Rectal smooth muscle tissue (tissue), 1 donor: ENCODE data around the gene BABAM1.
A peak's percentile ranks its signal among the peaks of the same experiment; 100 is the strongest.

Experiments
- H3K27ac ChIP-seq: one replicate; pipeline ENCODE4 v1.7.0; 2013; ENCODE audit warnings: low read depth, low read length, inconsistent platforms
- H3K27me3 ChIP-seq: one replicate; pipeline ENCODE4 v1.7.0; 2013; ENCODE audit warnings: low read length; ENCODE audit not compliant: control insufficient read depth, insufficient read depth
- H3K36me3 ChIP-seq: one replicate; pipeline ENCODE4 v1.7.0; 2013; ENCODE audit warnings: low read length; ENCODE audit not compliant: control insufficient read depth, insufficient read depth
- H3K4me1 ChIP-seq: one replicate; pipeline ENCODE4 v1.7.0; 2013; ENCODE audit warnings: low read length; ENCODE audit not compliant: control insufficient read depth, insufficient read depth
- H3K4me3 ChIP-seq: one replicate; pipeline ENCODE4 v1.7.0; 2013; ENCODE audit warnings: low read length
- H3K9ac ChIP-seq: one replicate; pipeline ENCODE4 v1.7.0; 2013; ENCODE audit warnings: low read length

BABAM1 gene

GRCh38 chr19:17303167-17303939 lies 36.1 kb downstream of the BABAM1 start, which contains the start of gene ABHD8:
Gene ABHD8, minus strand, starts transcription at chr19:17303425. Its CDS starts 1,809 bp downstream, at chr19:17301616.
- Histone ChIP-seq H3K27me3 (no peaks in the 10 kb centered on the region), H3K9ac (peak within 1 kb of the TSS; percentile 34), H3K27ac (peak within 1 kb of the TSS; percentile 92), H3K4me3 (peak within 1 kb of the TSS; percentile 79), H3K4me1 (peaks cover 16% of the 10 kb centered on the region), H3K36me3 (no peaks in the 10 kb centered on the region)

DNA sequence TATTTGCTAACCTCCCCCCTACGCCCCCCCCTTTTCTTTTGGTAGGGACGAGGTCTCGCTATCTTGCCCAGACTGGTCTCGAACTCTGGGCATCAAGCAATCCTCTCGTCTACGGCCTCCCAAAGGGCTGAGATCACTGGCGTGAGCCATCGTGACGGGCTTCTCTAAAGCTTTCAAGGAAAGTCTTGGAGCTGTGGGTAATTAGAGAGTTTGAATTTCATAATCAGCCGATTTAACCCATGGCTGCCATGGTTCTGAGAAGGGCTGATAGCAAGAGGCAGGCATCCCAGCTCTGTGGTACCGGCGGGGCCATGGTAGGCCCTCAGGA lies 36.7 kb downstream of the BABAM1 start:
- no peak overlapping the region for H3K9ac ChIP-seq
- H3K36me3 ChIP-seq, result no peaks in the 10 kb centered on the region
- peak overlapping the region; percentile 79 for H3K4me3 ChIP-seq
- peak overlapping the region; percentile 92 for H3K27ac ChIP-seq
- peaks cover 16% of the 10 kb centered on the region for H3K4me1 ChIP-seq
- H3K27me3 ChIP-seq, result no peaks in the 10 kb centered on the region

DNA sequence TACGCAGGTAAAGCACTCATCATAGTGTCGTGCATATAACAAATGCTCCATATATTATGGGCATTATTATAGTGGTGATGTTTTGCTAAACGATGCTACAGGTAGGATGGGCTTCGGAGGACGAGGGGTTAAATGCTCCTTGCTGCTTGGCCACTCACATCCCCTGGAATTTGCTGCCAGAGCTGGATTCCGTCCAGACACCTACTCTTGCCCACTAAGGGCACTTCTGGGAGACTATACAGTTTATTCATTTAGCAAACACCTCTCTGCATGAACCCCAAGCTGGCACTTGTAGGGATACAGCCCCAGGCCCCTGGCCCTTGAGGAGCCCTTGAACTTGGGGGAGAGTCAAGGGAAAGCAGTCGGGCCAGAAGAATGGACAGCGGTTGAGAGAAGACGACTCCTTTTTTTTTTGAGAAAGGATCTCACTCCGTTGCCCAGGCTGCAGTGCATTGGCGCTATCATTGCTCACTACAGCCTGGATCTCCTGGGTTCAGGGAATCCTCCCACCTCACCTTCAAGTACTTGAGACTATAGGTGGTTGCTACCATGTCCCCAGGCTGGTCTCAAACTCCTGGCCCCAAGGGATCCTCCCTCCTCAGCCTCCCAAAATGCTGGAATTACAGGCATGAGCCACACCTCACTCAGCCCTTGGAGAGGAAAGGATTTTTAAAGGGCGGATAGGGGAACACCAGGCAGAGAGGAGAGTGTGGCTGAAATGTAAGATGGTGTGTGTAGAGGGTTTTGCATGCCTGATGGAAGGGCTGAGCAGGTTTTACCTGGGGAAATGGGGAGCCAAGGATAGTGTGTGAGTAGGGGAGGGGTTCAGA lies 37.4 kb downstream of the BABAM1 start:
- no peaks in the 10 kb centered on the region for H3K27me3 ChIP-seq
- H3K27ac ChIP-seq, result peak overlapping the region; percentile 92
- H3K4me1 ChIP-seq, result peaks cover 16% of the 10 kb centered on the region
- H3K9ac ChIP-seq, result no peak overlapping the region
- H3K4me3 ChIP-seq, result peak overlapping the region; percentile 93
- H3K36me3 ChIP-seq, result no peaks in the 10 kb centered on the region

GRCh38 chr19:17305216-17305516 lies 37.9 kb downstream of the BABAM1 start:
- no peak overlapping the region for H3K9ac ChIP-seq
- H3K4me1 ChIP-seq, result peaks cover 18% of the 10 kb centered on the region

DNA sequence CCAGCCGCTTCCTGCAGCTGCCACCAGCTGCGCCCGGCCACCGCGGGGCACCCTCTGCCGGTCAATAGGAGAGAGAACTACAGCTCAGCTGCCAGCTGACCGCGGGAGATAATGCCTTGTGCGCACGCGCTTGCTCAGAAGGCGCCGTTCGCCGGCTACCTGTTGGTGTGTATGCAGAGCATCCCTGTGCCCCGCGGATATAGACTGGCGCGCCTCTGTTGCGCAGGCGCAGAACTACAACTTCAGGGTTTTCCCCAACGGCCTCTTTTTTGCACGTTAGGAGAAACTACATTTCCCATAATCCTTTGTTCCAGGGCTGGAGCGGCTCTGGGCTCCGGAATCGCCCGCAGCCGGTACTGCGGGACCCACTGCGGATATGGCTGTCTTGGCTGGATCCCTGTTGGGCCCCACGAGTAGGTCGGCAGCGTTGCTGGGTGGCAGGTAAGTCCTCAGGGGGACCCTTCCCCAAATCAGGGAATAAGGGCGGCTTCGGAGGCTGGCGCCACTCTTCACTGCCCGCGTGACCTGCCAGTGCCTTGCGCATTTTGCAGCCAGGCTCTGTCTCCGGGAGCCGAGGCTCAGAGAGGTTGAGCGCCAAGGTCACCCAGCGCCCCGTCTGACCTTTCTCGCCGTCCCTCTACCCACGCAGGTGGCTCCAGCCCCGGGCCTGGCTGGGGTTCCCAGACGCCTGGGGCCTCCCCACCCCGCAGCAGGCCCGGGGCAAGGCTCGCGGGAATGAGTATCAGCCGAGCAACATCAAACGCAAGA lies 38.5 kb downstream of the BABAM1 start, which contains the start of gene MRPL34:
MRPL34 (plus strand) TSS at position 356 of the 768 bp plus-strand sequence; CDS start at position 377, 21 bp downstream.
- Histone ChIP-seq H3K27ac (peak within 1 kb of the TSS; percentile 92), H3K36me3 (no peaks in the 10 kb centered on the region), H3K4me1 (peaks cover 22% of the 10 kb centered on the region), H3K4me3 (peak within 1 kb of the TSS; percentile 93), H3K9ac (peak within 1 kb of the TSS; percentile 71), H3K27me3 (no peaks in the 10 kb centered on the region)

More at GRCh38 chr19:17305216-17305516, 37.9 kb downstream of the BABAM1 start:
- Histone ChIP-seq H3K27me3 (no peaks in the 10 kb centered on the region), H3K4me3 (peak overlapping the region; percentile 93), H3K36me3 (no peaks in the 10 kb centered on the region), H3K27ac (peak overlapping the region; percentile 92)

GRCh38 chr19:17306285-17306714 lies 39.1 kb downstream of the BABAM1 start:
- peak overlapping the region; percentile 92 for H3K27ac ChIP-seq
- no peaks in the 10 kb centered on the region for H3K27me3 ChIP-seq
- peaks cover 22% of the 10 kb centered on the region for H3K4me1 ChIP-seq
- H3K9ac ChIP-seq, result peak overlapping the region; percentile 71
- H3K4me3 ChIP-seq, result peak overlapping the region; percentile 93
- H3K36me3 ChIP-seq, result no peaks in the 10 kb centered on the region

DNA sequence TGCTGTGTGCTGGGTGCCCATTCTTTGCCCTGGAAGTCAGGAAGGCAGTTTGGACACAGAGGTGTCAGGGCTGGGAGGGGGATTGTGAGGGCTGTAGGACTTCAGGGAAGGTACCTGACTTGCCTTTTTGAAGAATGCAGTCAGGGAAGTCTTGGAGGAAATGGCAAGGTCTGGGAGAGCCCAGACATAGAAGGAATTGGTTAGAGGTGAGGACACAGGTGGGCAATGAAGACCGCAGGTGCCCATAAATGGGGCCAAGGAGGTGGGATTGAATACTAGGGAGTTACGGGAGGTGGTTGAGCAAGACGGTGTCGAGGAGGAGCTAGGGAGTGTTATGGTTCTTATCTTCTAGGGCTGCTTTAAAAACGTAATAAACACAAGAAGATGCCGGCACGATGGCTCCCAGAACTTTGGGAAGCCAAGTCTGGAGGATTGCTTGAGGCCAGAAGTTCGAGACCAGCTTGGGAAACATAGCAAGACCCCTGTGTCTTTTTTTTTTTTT lies 40.7 kb downstream of the BABAM1 start:
- H3K27me3 ChIP-seq, result no peaks in the 10 kb centered on the region
- peaks cover 6% of the 10 kb centered on the region for H3K36me3 ChIP-seq
- peaks cover 19% of the 10 kb centered on the region for H3K4me1 ChIP-seq
- H3K9ac ChIP-seq, result no peak overlapping the region
- no peak overlapping the region for H3K4me3 ChIP-seq
- no peak overlapping the region for H3K27ac ChIP-seq

- Histone ChIP-seq H3K9ac (peak within 1 kb of the TSS; percentile 69), H3K36me3 (peaks cover 14% of the 10 kb centered on the region), H3K4me3 (peak within 1 kb of the TSS; percentile 86), H3K27me3 (no peaks in the 10 kb centered on the region), H3K27ac (peak within 1 kb of the TSS; percentile 53), H3K4me1 (peaks cover 14% of the 10 kb centered on the region)
These were observed 42.1 kb downstream of the BABAM1 start, which contains the start of gene DDA1 for GRCh38 chr19:17309198-17309964. Gene DDA1, plus strand, starts transcription at chr19:17309563. Its CDS starts 92 bp downstream, at chr19:17309655.

DNA sequence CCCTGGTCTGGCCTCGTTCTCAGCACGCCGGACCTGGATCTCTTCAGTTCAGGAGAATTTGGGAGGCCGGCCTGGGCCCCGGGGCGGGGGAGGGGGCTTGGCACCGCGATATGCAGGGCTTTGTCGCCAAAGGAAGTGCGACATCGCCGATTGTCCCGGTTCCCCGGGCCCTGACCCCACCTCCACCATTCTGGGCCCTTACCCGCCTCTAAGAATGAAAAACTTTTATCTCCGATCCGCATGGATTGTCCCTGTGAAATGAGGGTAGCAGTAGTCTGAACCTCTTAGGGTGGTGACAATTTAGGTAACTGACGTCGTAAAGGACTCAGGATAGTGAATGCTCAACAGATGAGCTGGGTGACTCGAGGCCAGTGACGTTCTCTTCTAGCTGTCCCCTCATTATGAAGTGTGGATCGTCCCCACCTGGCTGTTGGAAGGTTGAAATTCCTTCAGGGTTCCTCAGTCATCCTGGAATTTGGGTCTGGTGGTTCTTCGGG lies 42.8 kb downstream of the BABAM1 start:
- peak overlapping the region; percentile 86 for H3K4me3 ChIP-seq
- H3K9ac ChIP-seq, result no peak overlapping the region
- no peak overlapping the region for H3K27ac ChIP-seq
- H3K36me3 ChIP-seq, result peaks cover 19% of the 10 kb centered on the region
- H3K4me1 ChIP-seq, result peaks cover 12% of the 10 kb centered on the region
- H3K27me3 ChIP-seq, result no peaks in the 10 kb centered on the region

DNA sequence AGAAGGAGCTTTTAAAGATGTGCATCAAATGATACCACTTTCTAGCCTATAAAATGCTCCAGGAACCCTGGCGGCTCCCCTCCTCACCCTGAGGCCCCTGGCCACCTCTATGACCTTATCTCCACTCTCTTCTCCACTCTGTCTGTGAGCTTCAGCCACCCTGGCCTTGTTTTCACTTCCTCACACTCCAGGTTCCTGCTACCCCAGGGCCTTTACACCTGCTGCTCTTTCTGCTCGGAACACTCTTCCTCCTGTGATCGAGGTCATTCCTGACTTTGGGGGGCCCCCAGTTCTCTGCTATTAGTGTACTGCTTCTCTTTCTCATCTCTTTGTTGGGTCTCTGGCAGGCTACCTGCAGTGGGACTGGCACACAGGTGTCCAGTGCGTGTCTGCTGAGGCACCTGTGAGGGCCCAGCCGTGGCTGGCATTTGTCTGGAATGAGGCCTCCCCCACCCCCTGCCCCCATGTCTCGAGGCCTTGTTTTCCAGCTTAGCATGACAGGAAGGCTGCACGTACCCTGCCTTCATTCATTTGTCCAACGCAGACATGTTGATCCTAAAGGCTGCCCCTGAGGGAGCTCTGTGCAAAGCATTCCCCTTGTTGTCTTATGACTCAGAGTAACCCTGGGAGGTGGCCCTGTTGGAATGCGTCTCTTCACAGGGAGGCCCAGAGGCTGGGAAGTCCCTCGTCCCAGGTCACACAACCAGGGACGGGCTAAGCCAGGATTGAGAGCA lies 44.4 kb downstream of the BABAM1 start:
- H3K27ac ChIP-seq, result no peak overlapping the region
- no peak overlapping the region for H3K9ac ChIP-seq
- peaks cover 6% of the 10 kb centered on the region for H3K4me1 ChIP-seq
- H3K36me3 ChIP-seq, result peaks cover 19% of the 10 kb centered on the region
- no peaks in the 10 kb centered on the region for H3K27me3 ChIP-seq
- no peak overlapping the region for H3K4me3 ChIP-seq
